ENCODE measurements around the gene DDX10. TPM values are rescaled to one million over a fixed set of nuclear protein-coding genes. Genes with fewer than 3 reads are reported as not detected.
"Not testable (repeated sequence)": the region's sequence is repeated elsewhere in the genome, so short reads cannot be mapped to it uniquely, and the experiment has no call there.

Gene DDX10
- total RNA-seq, 2 donors from 2014 or later, result 8.0 to 28.2 TPM

- Histone ChIP-seq H3K27me3 (replicated peaks; ENCODE audit: insufficient read depth) (no peaks in the 10 kb centered on the region), H3K4me1 (ENCODE audit: control insufficient read depth in 1 of 2, low read depth in 2 of 2) (no peaks in the 10 kb centered on the region), H3K36me3 (no peaks in the 10 kb centered on the region), H3K27ac (no peak overlapping the region), H3K4me3 (no peak overlapping the region), H3K9me3 (no peaks in the 10 kb centered on the region)
- DNase-seq (ENCODE audit: low spot score) (no peak), ATAC-seq (ENCODE audit: insufficient number of reproducible peaks, low FRiP score, low read depth) (no peak)
- TF ChIP-seq CTCF (IDR thresholded peaks at IDR 0.05), result no peak
Measured at GRCh38 chr11:108818971-108819370, 154.1 kb downstream of the DDX10 start.

- Histone ChIP-seq H3K27ac (no peak overlapping the region), H3K9me3 (no peaks in the 10 kb centered on the region), H3K27me3 (replicated peaks; ENCODE audit: insufficient read depth) (no peaks in the 10 kb centered on the region), H3K4me1 (ENCODE audit: control insufficient read depth in 1 of 2, low read depth in 2 of 2) (peaks cover 0 to 5% of the 10 kb centered on the region in 2 donors), H3K36me3 (no peaks in the 10 kb centered on the region), H3K4me3 (no peak overlapping the region)
- DNase-seq (ENCODE audit: low spot score) (no peak), ATAC-seq (ENCODE audit: insufficient number of reproducible peaks, low FRiP score, low read depth) (no peak)
- no peak for TF ChIP-seq CTCF (IDR thresholded peaks at IDR 0.05)
Measured at GRCh38 chr11:108819957-108820356, 155.1 kb downstream of the DDX10 start.

GRCh38 chr11:108823960-108824359 lies 159.1 kb downstream of the DDX10 start:
- DNase-seq (ENCODE audit: low spot score); H3K9me3 ChIP-seq: not testable (repeated sequence)

GRCh38 chr11:108824545-108824944 lies 159.7 kb downstream of the DDX10 start:
- ATAC-seq (ENCODE audit: insufficient number of reproducible peaks, low FRiP score, low read depth) (no peak), DNase-seq (ENCODE audit: low spot score) (no peak)
- Histone ChIP-seq H3K4me1 (ENCODE audit: control insufficient read depth in 1 of 2, low read depth in 2 of 2) (peaks cover 0 to 6% of the 10 kb centered on the region in 2 donors), H3K9me3 (no peaks in the 10 kb centered on the region), H3K36me3 (no peaks in the 10 kb centered on the region), H3K4me3 (no peak overlapping the region), H3K27ac (peak overlapping the region in 1 of 2 donors; percentile 15), H3K27me3 (replicated peaks; ENCODE audit: insufficient read depth) (no peaks in the 10 kb centered on the region)
- TF ChIP-seq CTCF (IDR thresholded peaks at IDR 0.05), result no peak

More at GRCh38 chr11:108823960-108824359, 159.1 kb downstream of the DDX10 start:
- H3K36me3 ChIP-seq; ATAC-seq (ENCODE audit: insufficient number of reproducible peaks, low FRiP score, low read depth); H3K27ac ChIP-seq; H3K4me3 ChIP-seq; H3K27me3 ChIP-seq (replicated peaks; ENCODE audit: insufficient read depth); H3K4me1 ChIP-seq (ENCODE audit: control insufficient read depth in 1 of 2, low read depth in 2 of 2): not testable (repeated sequence)

- Histone ChIP-seq H3K36me3 (no peaks in the 10 kb centered on the region), H3K27me3 (replicated peaks; ENCODE audit: insufficient read depth) (no peaks in the 10 kb centered on the region), H3K27ac (no peak overlapping the region), H3K4me3 (no peak overlapping the region), H3K9me3 (no peaks in the 10 kb centered on the region), H3K4me1 (ENCODE audit: control insufficient read depth in 1 of 2, low read depth in 2 of 2) (peaks cover 0 to 6% of the 10 kb centered on the region in 2 donors)
- no peak for ATAC-seq (ENCODE audit: insufficient number of reproducible peaks, low FRiP score, low read depth)
- TF ChIP-seq CTCF (IDR thresholded peaks at IDR 0.05), result no peak
- no peak for DNase-seq (ENCODE audit: low spot score)
Measured at GRCh38 chr11:108825381-108825780, 160.5 kb downstream of the DDX10 start.

GRCh38 chr11:108826136-108826535 lies 161.3 kb downstream of the DDX10 start:
- Histone ChIP-seq H3K9me3 (no peaks in the 10 kb centered on the region), H3K36me3 (no peaks in the 10 kb centered on the region), H3K4me1 (ENCODE audit: control insufficient read depth in 1 of 2, low read depth in 2 of 2) (peaks cover 0 to 6% of the 10 kb centered on the region in 2 donors), H3K4me3 (no peak overlapping the region), H3K27ac (no peak overlapping the region), H3K27me3 (replicated peaks; ENCODE audit: insufficient read depth) (no peaks in the 10 kb centered on the region)
- ATAC-seq (ENCODE audit: insufficient number of reproducible peaks, low FRiP score, low read depth) (no peak), DNase-seq (ENCODE audit: low spot score) (no peak)
- no peak for TF ChIP-seq CTCF (IDR thresholded peaks at IDR 0.05)
